Measurements from ENCODE around the gene WRNIP1.
A peak's percentile ranks its signal among the peaks of the same experiment; 100 is the strongest.

WRNIP1 gene

GRCh38 chr6:2831392-2831791, 66.2 kb downstream of the WRNIP1 start:
- FAIRE-seq = no peak
- DNase-seq (ENCODE audit: insufficient read length, low spot score) = no peak

GRCh38 chr6:2834262-2834661, 69.1 kb downstream of the WRNIP1 start:
- peak; percentile 26 for FAIRE-seq
- DNase-seq (ENCODE audit: insufficient read length, low spot score) = no peak

Data from HTR-8/SVneo (cell line).